LNCaP clone FGC (cell line): Measurements from ENCODE around the gene FAM180B.
"Not testable (repeated sequence)": the region's sequence is repeated elsewhere in the genome, so short reads cannot be mapped to it uniquely, and the experiment has no call there.

Source experiments
- DNase-seq: peaks from one replicate; pipeline ENCODE4 v3.0.0-alpha.2; 2011; ENCODE audit warnings: low read depth
- H3K4me3 ChIP-seq: 2 replicates; pipeline ENCODE4 v1.5.1; 2011; ENCODE audit warnings: mild to moderate bottlenecking, low read depth, low read length, control low read depth
- TF ChIP-seq, protein P1 (sequence below): IDR thresholded peaks from 2 replicates; pipeline ENCODE4 v1.5.1; 2012; ENCODE audit warnings: mild to moderate bottlenecking; ENCODE audit not compliant: control insufficient read depth, insufficient read depth; ENCODE audit errors: extremely low read depth

Gene FAM180B

GRCh38 chr11:47586098-47586855 is at the start of gene FAM180B:
Gene FAM180B (plus strand): TSS chr11:47586678. CDS start chr11:47586769, 91 bp downstream.
- TF ChIP-seq, protein P1, sequence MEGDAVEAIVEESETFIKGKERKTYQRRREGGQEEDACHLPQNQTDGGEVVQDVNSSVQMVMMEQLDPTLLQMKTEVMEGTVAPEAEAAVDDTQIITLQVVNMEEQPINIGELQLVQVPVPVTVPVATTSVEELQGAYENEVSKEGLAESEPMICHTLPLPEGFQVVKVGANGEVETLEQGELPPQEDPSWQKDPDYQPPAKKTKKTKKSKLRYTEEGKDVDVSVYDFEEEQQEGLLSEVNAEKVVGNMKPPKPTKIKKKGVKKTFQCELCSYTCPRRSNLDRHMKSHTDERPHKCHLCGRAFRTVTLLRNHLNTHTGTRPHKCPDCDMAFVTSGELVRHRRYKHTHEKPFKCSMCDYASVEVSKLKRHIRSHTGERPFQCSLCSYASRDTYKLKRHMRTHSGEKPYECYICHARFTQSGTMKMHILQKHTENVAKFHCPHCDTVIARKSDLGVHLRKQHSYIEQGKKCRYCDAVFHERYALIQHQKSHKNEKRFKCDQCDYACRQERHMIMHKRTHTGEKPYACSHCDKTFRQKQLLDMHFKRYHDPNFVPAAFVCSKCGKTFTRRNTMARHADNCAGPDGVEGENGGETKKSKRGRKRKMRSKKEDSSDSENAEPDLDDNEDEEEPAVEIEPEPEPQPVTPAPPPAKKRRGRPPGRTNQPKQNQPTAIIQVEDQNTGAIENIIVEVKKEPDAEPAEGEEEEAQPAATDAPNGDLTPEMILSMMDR: no peak
- no peak for DNase-seq

GRCh38 chr11:47536915-47537314 is 49.6 kb upstream of the FAM180B start:
- TF ChIP-seq, protein P1: no peak
- no peak overlapping the region for H3K4me3 ChIP-seq

More at GRCh38 chr11:47586098-47586855, at the start of gene FAM180B:
- H3K4me3 ChIP-seq: no peak within 1 kb of the TSS

GRCh38 chr11:47538741-47539565 is 47.5 kb upstream of the FAM180B start:
- no peak for DNase-seq
- TF ChIP-seq, protein P1: no peak

More at GRCh38 chr11:47536915-47537314, 49.6 kb upstream of the FAM180B start:
- DNase-seq: no peak

DNA sequence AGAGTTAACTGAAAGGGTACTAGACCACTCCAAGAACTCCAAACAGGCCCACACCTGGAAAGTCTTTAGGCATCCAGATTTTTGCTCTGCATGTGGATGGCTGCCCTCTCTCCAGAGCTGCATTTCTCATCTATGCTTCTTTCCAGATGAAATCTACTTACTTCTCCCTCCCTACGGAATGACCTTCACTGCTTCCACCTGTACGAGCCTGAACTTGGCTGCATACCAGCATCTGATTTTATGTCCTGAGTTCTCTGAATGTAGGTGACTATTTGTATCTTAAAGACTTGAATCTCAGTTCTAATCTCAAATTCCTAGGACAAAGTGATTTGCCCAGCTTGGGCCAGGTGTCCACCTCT is 46.8 kb upstream of the FAM180B start:
- no peak for DNase-seq
- TF ChIP-seq, protein P1: no peak
- no peak overlapping the region for H3K4me3 ChIP-seq

More at GRCh38 chr11:47538741-47539565, 47.5 kb upstream of the FAM180B start:
- no peak overlapping the region for H3K4me3 ChIP-seq

DNA sequence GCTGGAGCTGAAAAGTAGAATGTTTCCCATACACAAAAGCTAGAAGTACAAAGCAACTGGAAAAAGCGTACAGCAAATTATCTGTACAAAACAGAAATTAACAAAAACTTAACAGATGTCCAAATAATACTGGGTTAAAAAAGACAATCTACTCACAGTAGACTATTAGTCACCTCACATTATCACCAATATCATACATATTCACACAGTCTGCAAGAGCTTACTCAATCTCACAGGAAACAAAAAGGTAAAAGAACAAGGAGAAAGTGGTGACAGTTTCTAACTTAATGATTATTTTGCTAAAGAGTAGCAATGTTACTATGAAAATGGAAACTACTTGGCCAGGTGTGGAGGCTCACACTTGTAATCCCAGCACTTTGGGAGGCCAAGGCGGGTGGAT is 45.4 kb upstream of the FAM180B start:
- DNase-seq: no peak
- H3K4me3 ChIP-seq: no peak overlapping the region
- TF ChIP-seq, protein P1: no peak

DNA sequence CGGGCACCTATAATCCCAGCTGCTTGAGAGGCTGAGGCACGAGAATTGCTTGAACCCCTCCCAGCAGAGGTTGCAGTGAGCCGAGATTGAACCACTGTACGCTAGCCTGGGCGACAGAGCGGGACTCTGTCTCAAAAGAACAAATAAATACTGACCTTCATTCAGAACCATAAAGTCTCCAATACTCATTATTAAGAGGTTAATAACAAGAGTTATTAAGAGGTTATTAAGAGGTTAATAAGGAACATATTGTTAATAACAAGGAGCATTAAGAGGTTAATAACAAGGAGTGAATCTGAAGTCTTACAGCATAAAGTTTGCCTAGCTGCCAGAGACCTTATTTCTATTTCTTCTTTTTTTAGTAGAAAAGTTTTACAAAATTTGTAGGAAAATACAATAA is 41.2 kb upstream of the FAM180B start:
- no peak overlapping the region for H3K4me3 ChIP-seq
- TF ChIP-seq, protein P1: no peak

DNA sequence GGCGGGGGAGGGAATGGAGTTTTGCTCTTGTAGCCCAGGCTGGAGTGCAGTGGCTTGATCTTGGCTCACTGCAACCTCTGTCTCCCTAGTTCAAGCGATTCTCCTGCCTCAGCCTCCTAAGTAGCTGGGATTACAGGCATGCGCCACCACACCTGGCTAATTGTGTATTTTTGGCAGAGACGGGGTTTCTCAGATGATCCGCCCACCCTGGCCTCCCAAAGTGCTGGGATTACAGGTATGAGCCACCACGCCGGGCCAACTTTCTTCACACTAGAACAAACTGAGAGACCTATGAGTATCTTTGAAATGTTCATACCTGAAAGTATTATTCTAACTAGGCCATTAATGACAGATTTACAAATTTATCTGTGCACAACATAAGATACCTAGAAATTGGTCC is 40.2 kb upstream of the FAM180B start:
- H3K4me3 ChIP-seq, DNase-seq: not testable (repeated sequence)

More for the DNA sequence above, 41.2 kb upstream of the FAM180B start:
- DNase-seq: no peak
